HG03571 (cell line): ENCODE results near the gene C15orf62.

Source experiments
- ATAC-seq: cut with Tn5 transposase; IDR thresholded peaks from one replicate; pipeline ENCODE4 v1.9.1; 2021; ENCODE audit not compliant: unreplicated experiment

The C15orf62 gene, protein sequence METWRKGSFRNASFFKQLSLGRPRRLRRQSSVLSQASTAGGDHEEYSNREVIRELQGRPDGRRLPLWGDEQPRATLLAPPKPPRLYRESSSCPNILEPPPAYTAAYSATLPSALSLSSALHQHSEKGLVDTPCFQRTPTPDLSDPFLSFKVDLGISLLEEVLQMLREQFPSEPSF

DNA sequence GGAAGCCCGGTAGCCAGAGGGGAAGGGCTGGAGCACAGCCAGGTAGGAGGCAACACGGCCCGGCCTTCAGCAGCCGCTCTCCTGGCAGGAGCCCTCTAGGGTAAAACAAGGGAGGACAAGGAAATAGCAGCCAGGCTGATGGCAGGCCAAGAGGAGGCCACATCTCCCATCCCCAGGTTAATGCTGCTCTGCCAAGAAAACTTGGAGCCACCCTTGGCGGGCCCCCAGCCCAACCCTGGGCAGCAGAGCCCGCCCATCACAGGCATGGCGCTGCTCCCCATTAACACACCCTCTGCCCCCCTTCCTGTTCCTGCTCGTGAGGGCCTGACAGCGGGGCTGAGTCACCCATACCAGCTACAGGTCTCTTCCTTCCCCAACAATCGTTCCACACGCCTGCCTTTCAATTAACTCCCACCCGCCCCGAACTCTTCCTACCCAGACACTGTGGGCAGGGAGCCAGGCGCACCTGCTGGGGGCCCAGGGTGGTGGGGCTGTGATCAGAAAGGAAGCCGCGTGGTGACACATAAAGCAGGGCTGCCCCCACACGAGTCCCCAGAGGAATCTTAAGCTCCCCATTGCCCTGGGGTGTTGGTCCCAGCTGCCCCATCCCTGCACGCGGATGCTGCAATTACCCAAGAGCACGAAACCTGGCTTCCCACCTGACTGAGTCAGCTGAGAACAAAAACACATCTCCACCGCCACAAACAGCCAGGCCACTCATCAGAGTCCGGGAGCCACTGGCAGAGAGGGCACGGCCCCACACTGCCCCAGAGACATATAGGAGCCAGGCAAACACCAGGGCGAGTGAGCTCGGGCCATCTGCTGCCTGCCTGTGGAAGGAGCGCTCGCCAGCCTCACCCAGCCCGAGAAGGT is at the start of gene C15orf62:
Gene C15orf62, plus strand, starts transcription at position 707 of the 873 bp plus-strand sequence. CDS start 516 bp downstream, outside the sequence.
- peak; percentile 46 for ATAC-seq

DNA sequence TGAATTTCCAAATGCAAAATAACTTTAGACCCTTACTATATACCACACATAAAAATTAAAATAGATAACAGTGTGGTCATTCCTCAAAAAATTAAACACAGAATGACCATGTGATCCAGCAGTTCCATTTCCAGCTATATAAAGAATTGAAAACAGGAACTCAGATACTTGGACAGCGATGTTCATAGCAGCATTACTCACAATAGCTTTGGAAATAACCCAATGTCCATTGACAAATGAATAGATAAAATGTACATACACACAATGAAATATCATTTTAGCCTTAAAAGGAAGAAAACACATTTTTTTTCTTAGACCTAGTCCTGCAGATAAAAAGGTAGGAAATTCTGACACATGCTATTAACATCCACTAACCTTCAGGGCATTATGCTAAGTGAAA is 48.1 kb upstream of the C15orf62 start:
- no peak for ATAC-seq

GRCh38 chr15:40722354-40722753 is 47.4 kb upstream of the C15orf62 start:
- ATAC-seq = no peak

DNA sequence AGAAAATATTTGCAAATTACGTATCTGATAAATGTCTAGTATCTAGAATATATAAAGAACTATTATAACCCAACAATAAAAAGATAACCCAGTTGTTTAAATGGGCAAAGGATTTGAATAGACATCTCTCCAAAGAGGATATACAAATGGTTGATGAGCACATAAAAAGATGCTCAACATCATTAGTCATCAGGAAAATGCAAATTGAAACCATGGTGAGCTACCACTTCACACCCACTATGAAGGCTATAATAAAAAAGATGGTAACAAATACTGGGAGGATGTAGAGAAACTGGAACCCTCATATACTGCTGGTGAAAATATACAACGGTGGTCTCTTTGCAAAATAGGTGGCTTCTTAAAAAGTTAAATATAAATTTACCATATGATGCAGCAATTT is 46.8 kb upstream of the C15orf62 start:
- ATAC-seq = no peak

DNA sequence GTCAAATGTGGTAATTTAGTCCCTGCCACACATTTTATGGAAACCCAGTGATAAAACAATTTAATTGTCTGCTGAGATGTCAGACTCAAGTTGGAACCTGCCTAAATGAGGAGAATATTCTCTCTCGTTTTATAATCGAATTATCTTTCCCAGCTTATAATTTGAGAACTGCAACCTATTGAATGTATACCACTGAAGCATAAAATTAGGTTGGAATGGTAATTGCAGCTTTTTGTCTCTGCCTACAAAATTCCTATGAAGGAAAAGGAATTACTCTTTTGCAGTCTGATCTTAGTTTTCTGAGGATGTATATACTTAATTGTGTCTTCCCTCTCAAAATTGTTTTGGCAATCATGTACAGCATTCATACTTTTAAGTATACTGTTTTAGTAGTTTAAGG is 45.9 kb upstream of the C15orf62 start:
- no peak for ATAC-seq

DNA sequence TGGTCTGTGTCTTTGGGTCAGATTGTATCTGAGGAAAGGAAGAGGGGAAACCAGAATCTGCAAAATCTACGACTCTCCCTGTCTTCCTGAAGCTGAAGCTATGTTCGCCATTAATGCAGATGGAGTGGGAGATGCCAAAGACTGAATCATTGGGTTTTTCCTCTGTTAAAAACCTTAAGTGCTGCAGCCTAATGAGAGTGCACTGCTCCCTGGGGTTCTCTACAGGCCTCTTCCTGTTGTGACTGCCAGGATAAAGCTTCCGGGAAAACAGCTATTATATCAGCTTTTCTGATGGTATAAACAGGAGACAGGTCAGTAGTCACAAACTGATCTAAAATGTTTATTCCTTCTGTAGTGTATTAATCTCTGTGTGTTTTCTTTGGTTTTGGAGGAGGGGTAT is 38.7 kb upstream of the C15orf62 start:
- ATAC-seq = no peak

- no peak for ATAC-seq
These were observed 33.2 kb upstream of the C15orf62 start for GRCh38 chr15:40736575-40736974.

DNA sequence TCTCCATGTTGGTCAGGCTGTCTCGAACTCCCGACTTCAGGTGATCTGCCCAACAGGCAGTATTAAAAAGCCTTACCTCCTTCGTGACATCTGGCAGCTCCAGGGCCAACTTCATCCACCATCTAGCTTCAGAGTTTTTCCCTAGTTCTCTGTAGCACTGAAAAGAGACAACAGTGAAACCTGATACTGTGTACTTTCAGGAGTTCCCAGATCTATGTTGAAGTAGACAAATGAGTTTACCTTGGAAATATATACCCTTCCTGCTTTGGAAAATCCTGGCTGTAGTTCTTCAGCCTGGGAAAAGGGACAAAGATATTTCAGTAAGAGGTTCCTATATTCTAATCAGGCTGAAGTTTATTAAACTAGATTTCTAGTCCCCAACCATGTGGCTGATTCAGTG is 32.7 kb upstream of the C15orf62 start:
- no peak for ATAC-seq

- no peak for ATAC-seq
These were observed 30.7 kb upstream of the C15orf62 start for GRCh38 chr15:40739047-40739446.

DNA sequence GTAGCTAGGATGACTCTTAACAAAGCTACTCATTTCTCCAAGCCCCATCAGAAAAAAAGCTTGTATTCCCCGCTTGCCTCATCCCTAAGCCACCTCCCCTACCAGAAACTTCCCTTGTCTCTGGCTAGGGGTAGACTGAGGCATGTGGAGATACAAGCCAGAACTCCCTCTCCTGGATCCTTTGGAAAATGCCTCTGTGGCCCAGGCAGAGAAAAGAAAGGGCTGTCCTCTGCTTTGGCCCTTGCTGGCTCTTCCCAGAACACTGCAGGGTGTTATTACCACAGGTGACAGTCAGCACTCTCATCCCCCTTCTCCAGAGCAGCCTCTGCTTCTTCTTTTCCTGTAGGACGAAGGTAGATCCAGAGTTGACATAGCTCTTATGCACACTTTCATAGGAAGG is 29.9 kb upstream of the C15orf62 start:
- no peak for ATAC-seq

GRCh38 chr15:40743485-40743901 is 26.3 kb upstream of the C15orf62 start:
- no peak for ATAC-seq

DNA sequence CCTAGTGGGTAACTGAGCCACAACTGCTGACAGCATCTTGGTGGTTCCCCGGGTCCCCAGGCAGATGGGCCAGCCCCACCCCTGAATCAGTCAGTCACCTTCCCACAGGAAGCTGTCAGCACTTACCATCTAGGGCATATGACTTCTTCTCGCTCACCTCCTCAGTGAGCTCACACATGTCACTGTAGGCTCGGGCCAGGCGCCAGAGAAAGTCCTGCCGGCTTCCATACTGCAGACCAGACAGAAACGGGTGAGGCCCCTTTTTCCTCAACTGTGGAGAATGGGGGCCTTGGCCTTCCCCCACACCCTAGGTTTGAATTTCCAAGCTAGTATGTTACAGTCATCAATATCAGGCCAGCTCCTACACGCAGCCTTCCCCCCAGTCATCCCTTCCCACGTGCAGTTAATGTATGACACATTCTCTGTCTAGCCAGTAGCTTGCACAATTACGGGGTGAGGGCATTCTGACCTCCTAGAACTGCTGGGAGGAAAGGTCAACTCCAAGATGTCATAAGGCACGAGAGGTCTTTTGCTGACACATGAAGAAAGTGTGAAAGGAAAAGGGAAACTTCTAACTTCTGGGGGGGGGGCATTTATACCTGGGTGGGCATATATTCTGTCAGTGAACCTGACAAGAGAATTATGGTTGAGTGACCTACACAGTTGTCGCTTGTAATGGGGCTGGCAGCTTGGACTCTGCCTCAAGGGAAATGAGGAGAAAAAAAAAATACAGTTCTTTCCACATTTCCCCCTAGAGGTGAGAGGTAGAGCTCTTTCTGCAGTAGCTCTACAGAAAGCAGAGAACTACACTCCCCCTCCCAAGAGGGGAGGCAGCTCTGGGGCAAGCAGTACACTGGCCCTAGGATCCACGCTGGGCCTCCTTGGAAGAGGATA is 25.6 kb upstream of the C15orf62 start:
- no peak for ATAC-seq

DNA sequence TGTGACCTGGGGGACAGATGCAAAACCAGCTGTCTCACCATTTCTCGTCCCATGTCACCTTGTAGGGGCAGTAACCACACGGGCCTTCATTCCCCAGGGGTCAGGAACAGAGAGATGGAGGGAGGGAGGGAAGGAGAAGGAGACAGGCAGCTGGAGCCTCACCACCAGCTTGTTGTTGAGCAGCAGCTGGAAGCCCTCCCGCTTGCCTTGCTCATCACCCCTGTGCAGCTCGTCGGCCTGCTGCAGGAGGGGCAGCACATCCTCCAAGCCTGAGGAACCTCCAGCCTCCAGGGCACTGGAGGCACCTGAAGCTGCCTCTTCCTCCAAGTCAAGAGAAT is 25.0 kb upstream of the C15orf62 start:
- no peak for ATAC-seq

DNA sequence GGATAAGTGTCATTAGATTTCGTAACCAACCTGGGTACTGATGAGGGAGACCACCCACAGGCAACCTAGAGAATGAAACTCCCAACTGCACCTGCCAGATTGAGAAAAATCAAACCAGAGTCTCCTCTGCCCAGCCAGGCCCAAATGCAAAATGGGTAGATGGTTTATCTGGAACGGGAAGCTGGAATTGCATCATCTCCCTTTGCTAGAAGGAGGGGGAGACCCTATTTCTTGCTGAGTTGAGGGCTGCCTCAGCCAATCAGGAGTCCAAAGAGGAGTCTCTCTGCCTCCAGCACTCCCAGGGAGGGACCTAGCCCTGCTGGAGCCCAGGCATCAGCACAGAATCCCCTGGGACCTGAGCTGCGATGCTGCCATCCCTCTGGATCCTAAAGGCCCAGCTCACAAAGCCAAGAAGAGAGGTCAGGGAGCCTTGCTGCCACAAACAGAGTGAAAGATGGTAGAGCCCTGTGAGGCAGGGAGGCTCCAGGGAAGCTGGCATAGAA is 22.8 kb upstream of the C15orf62 start:
- no peak for ATAC-seq

DNA sequence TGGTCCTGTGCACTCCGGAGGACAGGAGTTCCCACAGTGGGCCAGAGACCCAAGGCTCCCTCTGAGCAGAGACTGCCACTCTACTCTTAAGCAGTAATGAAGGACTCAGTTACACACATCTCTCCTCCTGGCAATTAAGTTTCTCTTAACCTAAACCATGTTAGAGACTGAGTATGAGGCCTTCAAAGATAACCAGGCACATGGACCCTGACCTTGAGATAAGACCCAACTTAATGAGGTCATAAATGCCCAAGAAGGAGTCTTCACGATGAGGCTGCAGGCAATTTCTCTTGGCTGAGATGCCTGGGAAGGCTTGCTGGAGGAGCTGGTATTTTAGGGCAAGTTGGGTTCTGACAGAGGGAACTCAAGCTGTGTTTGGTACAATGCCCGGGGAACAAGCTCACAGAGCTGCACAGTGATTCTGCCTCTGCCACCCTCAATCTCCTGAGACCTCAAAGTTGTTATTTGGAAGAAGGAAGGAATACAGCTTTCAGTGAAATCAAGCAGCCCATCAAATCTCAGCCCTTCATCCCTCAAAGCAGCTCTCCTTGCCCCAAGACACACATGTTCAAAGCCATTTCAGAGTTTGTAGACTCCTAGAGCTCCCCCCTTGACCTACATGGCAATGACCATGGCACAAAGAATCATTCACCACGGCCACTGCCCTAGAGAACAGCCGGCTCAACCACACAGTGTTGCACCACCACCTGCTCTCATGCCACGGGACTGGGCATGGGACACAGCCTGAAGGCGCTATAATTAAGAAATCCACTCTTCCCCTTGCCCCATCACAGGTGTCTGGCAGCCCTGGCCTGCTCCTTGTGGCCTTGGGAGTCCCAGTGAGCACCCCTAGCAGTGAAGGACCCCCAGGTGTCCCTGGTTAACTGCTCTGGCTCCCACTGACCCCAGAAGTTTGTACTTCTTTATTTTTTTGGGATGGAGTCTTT is 21.8 kb upstream of the C15orf62 start:
- no peak for ATAC-seq

GRCh38 chr15:40749151-40749630 is 20.6 kb upstream of the C15orf62 start:
- ATAC-seq = no peak

GRCh38 chr15:40750885-40751284 is 18.9 kb upstream of the C15orf62 start:
- ATAC-seq = no peak

DNA sequence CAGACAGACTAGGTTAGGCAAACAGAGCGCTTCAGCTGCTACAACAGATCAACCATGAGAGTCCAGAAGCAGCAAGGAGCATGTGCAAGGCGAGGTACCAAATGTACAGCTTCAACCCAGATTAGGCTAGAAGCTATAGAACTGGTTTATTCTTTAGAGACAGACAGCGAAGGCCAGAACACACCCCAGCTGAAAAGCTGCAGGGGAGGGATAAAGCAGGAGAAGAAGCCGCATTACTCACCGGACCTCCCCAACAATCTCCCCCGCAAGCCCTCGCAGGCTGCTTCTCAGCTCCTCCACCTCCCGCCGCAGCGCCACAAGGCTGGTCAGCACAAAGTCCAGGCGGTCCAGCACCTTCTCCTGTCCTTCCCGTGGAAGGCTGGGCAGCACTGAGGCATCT is 18.0 kb upstream of the C15orf62 start:
- no peak for ATAC-seq

DNA sequence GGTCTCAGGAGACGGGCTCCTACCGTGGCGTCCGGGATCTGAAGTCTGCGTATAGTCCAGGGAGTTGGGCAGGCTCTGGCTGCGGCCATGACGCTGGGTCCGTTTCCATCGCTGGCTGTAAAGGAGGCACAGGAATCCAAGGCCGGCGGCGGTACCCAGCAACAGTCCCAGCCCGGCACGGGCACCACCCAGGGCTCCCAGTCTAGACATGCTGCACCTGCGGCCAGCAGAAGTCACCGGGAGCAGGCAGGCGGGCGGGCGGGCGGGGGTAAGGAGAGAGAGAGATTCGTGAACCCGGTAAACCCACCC is 15.3 kb upstream of the C15orf62 start:
- ATAC-seq = no peak
